GM06990 (cell line): ENCODE results near the gene DTNA.
"Not testable (repeated sequence)": the region's sequence is repeated elsewhere in the genome, so short reads cannot be mapped to it uniquely, and the experiment has no call there.

Experiments
- DNase-seq: peaks from one replicate; pipeline ENCODE4 v3.0.0-alpha.2; 2011; ENCODE audit not compliant: insufficient read length; ENCODE audit errors: extremely low read depth
- H3K27me3 ChIP-seq: replicated peaks from 2 replicates; pipeline ENCODE4 v1.6.0; 2011; ENCODE audit warnings: low read length; ENCODE audit not compliant: control insufficient read depth, insufficient read depth
- H3K36me3 ChIP-seq: 2 replicates; pipeline ENCODE4 v1.5.1; 2011; ENCODE audit warnings: low read length; ENCODE audit not compliant: control insufficient read depth, insufficient read depth
- H3K4me3 ChIP-seq: replicated peaks from 2 replicates; pipeline ENCODE4 v1.5.1; 2011; ENCODE audit warnings: low read depth, mild to moderate bottlenecking, control low read depth, low read length
- TF ChIP-seq, protein P1 (sequence below): IDR thresholded peaks from 2 replicates; pipeline ENCODE4 v1.5.1; 2011; ENCODE audit warnings: low read length, control low read depth, mild to moderate bottlenecking, inconsistent platforms; ENCODE audit not compliant: insufficient read depth, poor library complexity, severe bottlenecking

DTNA gene

GRCh38 chr18:34918856-34919255, 208.8 kb downstream of the DTNA start:
- Histone ChIP-seq H3K4me3 (no peak overlapping the region), H3K27me3 (no peaks in the 10 kb centered on the region), H3K36me3 (no peaks in the 10 kb centered on the region)
- TF ChIP-seq, protein P1, sequence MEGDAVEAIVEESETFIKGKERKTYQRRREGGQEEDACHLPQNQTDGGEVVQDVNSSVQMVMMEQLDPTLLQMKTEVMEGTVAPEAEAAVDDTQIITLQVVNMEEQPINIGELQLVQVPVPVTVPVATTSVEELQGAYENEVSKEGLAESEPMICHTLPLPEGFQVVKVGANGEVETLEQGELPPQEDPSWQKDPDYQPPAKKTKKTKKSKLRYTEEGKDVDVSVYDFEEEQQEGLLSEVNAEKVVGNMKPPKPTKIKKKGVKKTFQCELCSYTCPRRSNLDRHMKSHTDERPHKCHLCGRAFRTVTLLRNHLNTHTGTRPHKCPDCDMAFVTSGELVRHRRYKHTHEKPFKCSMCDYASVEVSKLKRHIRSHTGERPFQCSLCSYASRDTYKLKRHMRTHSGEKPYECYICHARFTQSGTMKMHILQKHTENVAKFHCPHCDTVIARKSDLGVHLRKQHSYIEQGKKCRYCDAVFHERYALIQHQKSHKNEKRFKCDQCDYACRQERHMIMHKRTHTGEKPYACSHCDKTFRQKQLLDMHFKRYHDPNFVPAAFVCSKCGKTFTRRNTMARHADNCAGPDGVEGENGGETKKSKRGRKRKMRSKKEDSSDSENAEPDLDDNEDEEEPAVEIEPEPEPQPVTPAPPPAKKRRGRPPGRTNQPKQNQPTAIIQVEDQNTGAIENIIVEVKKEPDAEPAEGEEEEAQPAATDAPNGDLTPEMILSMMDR, result no peak
- DNase-seq, result no peak

DNA sequence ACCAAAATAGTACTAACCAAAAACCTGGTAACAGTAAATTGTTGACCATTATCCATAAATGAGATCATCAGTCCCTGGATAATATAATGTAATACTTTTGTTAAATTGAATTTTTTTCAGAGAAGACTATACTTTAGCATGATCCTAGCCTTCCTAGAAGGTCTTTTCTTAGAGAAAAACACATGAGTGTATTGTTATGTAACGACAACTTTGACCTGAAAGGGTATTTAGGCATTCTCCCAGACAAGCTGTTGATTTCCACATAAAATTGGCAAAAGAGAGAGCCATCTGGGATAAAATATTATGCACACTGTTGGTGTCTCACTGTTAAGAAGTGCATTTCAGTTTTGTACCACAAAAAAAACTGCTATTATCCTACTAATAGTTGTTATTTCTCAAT, 211.1 kb downstream of the DTNA start:
- DNase-seq, result no peak
- TF ChIP-seq, protein P1, result no peak

DNA sequence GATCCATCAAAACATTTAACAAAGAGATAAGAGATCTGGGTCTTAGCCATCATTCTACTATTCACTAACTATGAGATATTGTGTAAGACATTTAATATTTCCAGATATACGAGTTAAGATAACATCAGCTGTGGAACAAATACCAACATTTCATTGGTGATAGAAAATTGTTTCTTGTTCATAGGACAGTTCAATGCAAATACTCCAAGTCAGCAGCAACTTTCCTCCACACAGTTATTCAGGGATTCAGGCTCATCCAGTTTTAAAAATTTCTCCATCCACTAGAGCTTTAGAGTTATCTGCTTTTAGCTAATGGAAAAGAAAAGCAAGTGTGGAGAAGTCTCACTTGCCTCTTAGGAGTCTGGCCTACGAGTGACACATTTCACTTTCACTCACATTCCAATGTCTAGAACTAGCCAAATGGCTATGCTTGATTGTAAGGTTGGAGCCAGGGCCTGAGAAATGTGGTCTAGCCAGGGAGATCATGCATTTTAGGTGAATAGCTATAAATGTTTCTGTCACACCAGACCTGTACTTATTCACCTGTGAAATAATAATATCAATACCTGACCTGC, 211.8 kb downstream of the DTNA start:
- DNase-seq, result no peak
- Histone ChIP-seq H3K27me3 (no peaks in the 10 kb centered on the region), H3K4me3 (no peak overlapping the region), H3K36me3 (no peaks in the 10 kb centered on the region)
- TF ChIP-seq, protein P1, result no peak

More for the DNA sequence above, 211.1 kb downstream of the DTNA start:
- Histone ChIP-seq H3K27me3 (no peaks in the 10 kb centered on the region), H3K36me3 (no peaks in the 10 kb centered on the region), H3K4me3 (no peak overlapping the region)

- H3K4me3 ChIP-seq, H3K27me3 ChIP-seq, H3K36me3 ChIP-seq, DNase-seq: not testable (repeated sequence)
Observed at GRCh38 chr18:34922594-34922993, 212.5 kb downstream of the DTNA start.

DNA sequence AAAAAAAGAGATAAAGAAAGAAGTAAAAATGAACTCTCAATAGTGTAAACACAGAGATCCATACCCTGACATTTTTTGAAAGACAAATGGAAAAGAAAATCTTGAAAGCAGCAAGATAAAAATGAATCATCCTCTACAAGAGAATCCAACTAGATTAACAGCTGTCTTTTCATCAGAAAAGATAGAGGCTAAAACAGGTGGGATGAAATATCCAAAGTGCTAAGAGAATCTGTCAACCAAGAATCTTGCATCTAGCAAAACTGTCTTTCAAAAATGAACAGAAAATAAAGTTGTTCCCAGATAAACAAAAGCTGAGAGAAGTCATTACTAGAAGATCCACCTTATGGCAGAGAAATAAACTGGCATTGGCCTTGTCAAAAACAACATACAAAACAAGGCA, 213.8 kb downstream of the DTNA start:
- TF ChIP-seq, protein P1, result no peak
- no peaks in the 10 kb centered on the region for H3K36me3 ChIP-seq
- H3K4me3 ChIP-seq, result no peak overlapping the region
- H3K27me3 ChIP-seq, result no peaks in the 10 kb centered on the region
- DNase-seq, result no peak

GRCh38 chr18:34926683-34927082, 216.6 kb downstream of the DTNA start:
- no peaks in the 10 kb centered on the region for H3K36me3 ChIP-seq
- H3K4me3 ChIP-seq, result no peak overlapping the region
- TF ChIP-seq, protein P1, result no peak
- no peak for DNase-seq
- no peaks in the 10 kb centered on the region for H3K27me3 ChIP-seq
